C4-2B (cell line): Measurements from ENCODE around the gene TRPM1.

Experiments
- H3K27ac ChIP-seq: fragments of 450-650 bp; 2 replicates; pipeline ENCODE4 v1.5.1; 2017
- ZFX ChIP-seq: fragments of 450-650 bp; IDR thresholded peaks from 2 replicates; pipeline ENCODE4 v1.6.1; 2017
- TF ChIP-seq, protein P1 (sequence below): fragments of 450-650 bp; conservative IDR thresholded peaks from 2 replicates; pipeline ENCODE4 v1.5.1; 2017; ENCODE audit warnings: mild to moderate bottlenecking

The TRPM1 gene

DNA sequence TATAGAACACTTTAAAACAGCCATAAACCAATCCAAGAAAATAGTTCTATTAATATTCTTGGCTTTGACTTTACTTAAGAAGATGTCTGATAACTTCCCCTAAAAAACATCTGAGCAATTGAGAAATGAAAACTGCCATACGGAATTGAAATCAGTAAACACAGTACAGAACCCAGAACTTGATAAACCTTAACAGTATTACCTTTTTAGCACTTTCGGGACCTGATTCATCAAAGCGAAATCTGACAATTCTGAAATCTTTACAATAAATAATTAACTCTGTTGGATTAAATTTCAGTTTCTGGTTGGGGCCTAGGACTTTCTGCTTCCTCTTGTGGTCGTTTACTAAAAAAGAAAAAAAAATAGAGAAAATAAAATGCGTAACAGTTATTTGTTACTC lies 127.4 kb downstream of the TRPM1 start:
- no peak for TF ChIP-seq ZFX
- TF ChIP-seq, protein P1, sequence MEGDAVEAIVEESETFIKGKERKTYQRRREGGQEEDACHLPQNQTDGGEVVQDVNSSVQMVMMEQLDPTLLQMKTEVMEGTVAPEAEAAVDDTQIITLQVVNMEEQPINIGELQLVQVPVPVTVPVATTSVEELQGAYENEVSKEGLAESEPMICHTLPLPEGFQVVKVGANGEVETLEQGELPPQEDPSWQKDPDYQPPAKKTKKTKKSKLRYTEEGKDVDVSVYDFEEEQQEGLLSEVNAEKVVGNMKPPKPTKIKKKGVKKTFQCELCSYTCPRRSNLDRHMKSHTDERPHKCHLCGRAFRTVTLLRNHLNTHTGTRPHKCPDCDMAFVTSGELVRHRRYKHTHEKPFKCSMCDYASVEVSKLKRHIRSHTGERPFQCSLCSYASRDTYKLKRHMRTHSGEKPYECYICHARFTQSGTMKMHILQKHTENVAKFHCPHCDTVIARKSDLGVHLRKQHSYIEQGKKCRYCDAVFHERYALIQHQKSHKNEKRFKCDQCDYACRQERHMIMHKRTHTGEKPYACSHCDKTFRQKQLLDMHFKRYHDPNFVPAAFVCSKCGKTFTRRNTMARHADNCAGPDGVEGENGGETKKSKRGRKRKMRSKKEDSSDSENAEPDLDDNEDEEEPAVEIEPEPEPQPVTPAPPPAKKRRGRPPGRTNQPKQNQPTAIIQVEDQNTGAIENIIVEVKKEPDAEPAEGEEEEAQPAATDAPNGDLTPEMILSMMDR = no peak
- no peak overlapping the region for H3K27ac ChIP-seq

DNA sequence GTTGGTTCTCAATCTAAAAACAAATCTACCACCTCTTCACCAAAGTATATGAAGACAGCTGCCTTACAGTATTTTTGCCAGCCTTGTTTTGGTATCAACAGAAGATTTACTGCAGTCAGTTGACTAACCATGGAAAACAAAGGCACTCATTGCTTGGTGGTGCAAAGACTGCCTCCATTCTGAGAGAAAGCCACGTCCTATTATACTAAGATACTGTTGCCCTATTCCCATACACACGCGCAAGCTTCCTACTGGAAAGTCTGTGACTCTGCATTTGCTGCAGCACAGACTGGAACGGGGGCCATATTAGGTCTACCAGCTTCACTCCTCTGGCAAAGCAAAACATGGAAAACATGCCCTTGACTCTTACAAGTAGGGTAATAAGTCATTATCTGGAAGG lies 128.1 kb downstream of the TRPM1 start:
- no peak for TF ChIP-seq ZFX
- TF ChIP-seq, protein P1 = no peak
- H3K27ac ChIP-seq = no peak overlapping the region

DNA sequence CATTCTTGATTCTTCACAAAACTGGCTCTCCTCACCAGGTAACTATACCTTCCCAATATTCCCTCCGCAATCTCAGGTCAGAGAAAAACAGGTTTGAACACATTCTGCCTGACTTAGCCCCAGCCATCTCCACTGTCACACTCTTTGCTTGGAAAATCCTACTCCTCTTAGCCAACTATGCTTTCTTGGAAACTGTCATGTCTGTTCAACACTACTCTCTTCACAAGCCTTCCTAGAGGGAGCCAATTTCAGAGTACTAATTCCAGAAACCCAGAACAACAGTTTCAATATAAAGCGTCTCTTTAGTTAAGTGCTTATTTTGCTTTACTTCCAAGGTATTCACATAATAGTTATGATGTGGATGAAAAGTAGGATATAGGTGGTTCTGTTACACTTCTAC lies 131.8 kb downstream of the TRPM1 start:
- TF ChIP-seq ZFX = no peak
- TF ChIP-seq, protein P1 = no peak
- H3K27ac ChIP-seq = no peak overlapping the region

DNA sequence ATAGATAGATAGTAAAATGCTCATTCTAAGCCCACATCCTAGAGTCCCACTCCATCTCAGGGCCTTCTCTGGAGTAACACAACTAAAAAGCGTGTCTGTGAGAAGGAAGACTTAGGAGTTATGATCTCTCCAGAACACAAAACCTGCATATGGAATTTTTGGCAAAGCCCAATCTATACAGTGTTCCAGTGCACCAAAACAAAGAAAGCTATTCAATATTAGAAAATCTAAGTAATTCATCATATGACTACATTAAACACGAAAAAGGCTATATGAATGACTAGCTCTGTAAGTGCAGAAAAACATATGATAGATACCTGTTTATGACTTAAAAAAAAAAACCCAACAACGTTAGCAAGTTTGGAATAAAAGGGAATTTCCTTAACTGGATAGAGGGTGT lies 137.8 kb downstream of the TRPM1 start:
- H3K27ac ChIP-seq = no peak overlapping the region
- TF ChIP-seq ZFX = no peak
- TF ChIP-seq, protein P1 = no peak

DNA sequence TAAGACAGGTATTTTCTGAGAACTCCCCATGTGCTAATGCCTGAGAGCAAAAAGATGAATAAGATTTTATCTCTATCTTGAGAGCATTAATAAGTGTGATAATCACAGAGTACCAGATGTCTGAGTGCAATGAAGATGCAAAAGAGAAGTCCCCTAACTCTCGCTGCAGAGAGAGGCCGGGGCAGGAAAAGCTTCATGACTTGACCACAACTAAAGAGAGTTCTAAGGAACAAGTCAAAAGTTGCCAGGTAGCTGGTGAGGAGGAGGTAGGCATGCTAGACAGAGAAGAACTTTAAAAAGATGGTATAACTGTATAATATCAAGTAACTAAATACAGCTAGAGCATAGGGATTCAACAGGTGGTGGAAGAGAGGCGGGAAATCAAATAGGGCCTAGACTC lies 138.9 kb downstream of the TRPM1 start:
- TF ChIP-seq, protein P1 = no peak
- TF ChIP-seq ZFX = no peak
- H3K27ac ChIP-seq = no peak overlapping the region

DNA sequence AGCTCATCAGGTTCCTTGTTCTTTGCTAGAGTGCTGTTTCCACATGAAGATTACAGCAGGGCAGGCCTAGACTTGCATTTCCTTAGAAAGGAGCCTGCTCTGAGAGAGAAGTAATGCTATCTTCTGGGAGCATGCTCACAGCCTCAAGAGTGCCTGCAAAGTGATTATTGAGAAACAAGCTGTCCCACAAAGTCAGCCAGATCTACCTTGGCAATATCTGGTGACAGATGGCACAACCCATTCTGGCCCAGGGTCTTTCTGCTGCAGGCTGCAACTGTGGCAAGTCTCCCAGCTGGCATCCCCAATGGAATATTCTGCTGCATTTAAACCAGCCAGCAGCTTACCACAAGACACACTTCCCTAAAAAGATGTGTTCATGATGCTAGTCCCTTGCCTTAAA lies 139.4 kb downstream of the TRPM1 start:
- TF ChIP-seq ZFX = no peak
- H3K27ac ChIP-seq = no peak overlapping the region

DNA sequence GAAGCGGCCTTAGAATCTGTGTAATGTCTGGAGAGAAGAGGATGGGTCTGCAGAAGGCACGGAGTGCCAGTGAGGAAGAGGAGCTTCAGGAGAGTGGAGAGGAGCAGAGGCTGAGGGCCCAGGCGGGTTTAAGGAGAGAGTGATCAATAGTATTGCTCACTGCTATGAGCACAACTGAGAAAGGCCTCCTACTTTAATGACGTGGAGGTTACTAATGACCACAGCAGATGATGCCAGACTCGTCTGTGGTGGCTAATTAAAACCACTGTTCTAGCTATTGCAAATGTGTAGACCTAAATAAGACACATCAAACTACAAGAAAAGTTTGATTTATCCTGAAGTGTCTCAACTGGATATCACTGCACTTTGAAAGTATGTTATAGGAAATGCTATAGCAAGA lies 143.3 kb downstream of the TRPM1 start:
- no peak for TF ChIP-seq ZFX
- TF ChIP-seq, protein P1 = no peak
- H3K27ac ChIP-seq = no peak overlapping the region

DNA sequence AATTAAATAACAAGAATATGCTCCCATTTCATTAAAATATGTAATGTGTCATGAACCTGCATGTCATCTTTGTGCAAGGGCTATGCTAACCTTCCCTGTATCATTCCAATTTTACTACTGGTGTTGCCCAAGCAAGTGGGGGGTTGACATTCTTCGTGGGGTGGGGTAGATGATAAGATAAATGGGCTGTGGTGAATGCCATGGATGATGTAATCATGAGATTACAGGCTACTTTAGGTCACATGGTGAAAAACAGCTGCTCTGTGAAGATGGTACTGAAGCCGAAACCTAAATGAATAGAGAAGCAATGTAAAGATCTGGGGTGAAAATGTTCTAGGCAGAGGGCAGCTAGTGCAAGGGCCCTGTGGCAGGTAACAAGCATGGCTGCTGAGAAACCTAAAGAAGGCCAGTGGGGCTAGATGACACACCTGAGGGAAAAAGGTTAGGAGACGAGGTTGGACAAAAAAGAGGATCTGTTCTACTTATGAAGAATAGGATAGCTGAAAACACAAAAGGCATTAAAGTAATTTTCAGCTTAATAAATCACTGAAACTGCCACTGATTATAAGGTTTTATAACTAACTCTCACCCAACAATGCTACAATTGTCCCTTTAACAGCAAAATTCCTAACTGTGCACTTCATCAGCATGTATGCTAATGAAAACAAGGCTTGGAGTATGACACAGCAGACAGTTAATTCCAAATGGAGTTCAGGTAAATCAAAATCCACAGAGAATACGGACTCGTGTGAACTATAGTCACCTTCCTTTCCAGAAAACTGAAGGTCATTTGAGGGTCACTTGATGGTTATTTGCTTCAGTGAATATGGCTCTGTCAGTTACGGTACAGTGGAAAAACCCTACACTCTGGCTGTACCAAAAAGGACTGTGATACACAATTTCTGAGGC lies 145.1 kb downstream of the TRPM1 start:
- TF ChIP-seq, protein P1 = no peak
- no peak for TF ChIP-seq ZFX
- no peak overlapping the region for H3K27ac ChIP-seq
